ENCODE measurements around the gene SCYGR4.
"Not testable (repeated sequence)": the region's sequence is repeated elsewhere in the genome, so short reads cannot be mapped to it uniquely, and the experiment has no call there.

SCYGR4 gene

GRCh38 chr2:227578642-227579041 is 38.7 kb upstream of the SCYGR4 start:
- no peak for DNase-seq (ENCODE audit: low read depth)
- no peak for TF ChIP-seq CTCF (IDR thresholded peaks at IDR 0.05; ENCODE audit: insufficient read depth, low read depth, low read length, missing control alignments)
- H3K4me3 ChIP-seq (ENCODE audit: low read depth, low read length): no peak overlapping the region

GRCh38 chr2:227579791-227580190 is 37.5 kb upstream of the SCYGR4 start:
- no peak for DNase-seq (ENCODE audit: low read depth)
- H3K4me3 ChIP-seq (ENCODE audit: low read depth, low read length): no peak overlapping the region
- TF ChIP-seq CTCF (IDR thresholded peaks at IDR 0.05; ENCODE audit: insufficient read depth, low read depth, low read length, missing control alignments): no peak

- H3K4me3 ChIP-seq (ENCODE audit: low read depth, low read length): no peak overlapping the region
- DNase-seq (ENCODE audit: low read depth): no peak
- TF ChIP-seq CTCF (IDR thresholded peaks at IDR 0.05; ENCODE audit: insufficient read depth, low read depth, low read length, missing control alignments): no peak
Measured at GRCh38 chr2:227582369-227582768, 34.9 kb upstream of the SCYGR4 start.

GRCh38 chr2:227592694-227593387 is 24.5 kb upstream of the SCYGR4 start:
- DNase-seq (ENCODE audit: low read depth): peak; percentile 28
- H3K4me3 ChIP-seq (ENCODE audit: low read depth, low read length): no peak overlapping the region
- no peak for TF ChIP-seq CTCF (IDR thresholded peaks at IDR 0.05; ENCODE audit: insufficient read depth, low read depth, low read length, missing control alignments)

- no peak for TF ChIP-seq CTCF (IDR thresholded peaks at IDR 0.05; ENCODE audit: insufficient read depth, low read depth, low read length, missing control alignments)
Measured at GRCh38 chr2:227595797-227596196, 21.5 kb upstream of the SCYGR4 start.

GRCh38 chr2:227597036-227597435 is 20.3 kb upstream of the SCYGR4 start:
- no peak for TF ChIP-seq CTCF (IDR thresholded peaks at IDR 0.05; ENCODE audit: insufficient read depth, low read depth, low read length, missing control alignments)
- no peak for DNase-seq (ENCODE audit: low read depth)
- H3K4me3 ChIP-seq (ENCODE audit: low read depth, low read length): no peak overlapping the region

More at GRCh38 chr2:227595797-227596196, 21.5 kb upstream of the SCYGR4 start:
- H3K4me3 ChIP-seq (ENCODE audit: low read depth, low read length): no peak overlapping the region
- DNase-seq (ENCODE audit: low read depth): no peak

- H3K4me3 ChIP-seq (ENCODE audit: low read depth, low read length): no peak overlapping the region
- DNase-seq (ENCODE audit: low read depth): no peak
- no peak for TF ChIP-seq CTCF (IDR thresholded peaks at IDR 0.05; ENCODE audit: insufficient read depth, low read depth, low read length, missing control alignments)
Measured at GRCh38 chr2:227597998-227598397, 19.3 kb upstream of the SCYGR4 start.

- DNase-seq (ENCODE audit: low read depth); H3K4me3 ChIP-seq (ENCODE audit: low read depth, low read length): not testable (repeated sequence)
Measured at GRCh38 chr2:227598835-227599503, 18.3 kb upstream of the SCYGR4 start, which contains the start of gene SCYGR2. SCYGR2 (plus strand) TSS chr2:227598893; CDS start chr2:227598893, 0 bp downstream.

All from GM12865 (cell line).